Transverse colon (tissue), 4 donors: ENCODE measurements around the gene PCBP2. TPM values are rescaled to one million over a fixed set of nuclear protein-coding genes. Genes with fewer than 3 reads are reported as not detected.
"Not testable (repeated sequence)": the region's sequence is repeated elsewhere in the genome, so short reads cannot be mapped to it uniquely, and the experiment has no call there.

Source experiments
- DNase-seq: peaks from one replicate; pipeline ENCODE4 v3.0.0-alpha.2; 2019
- H3K27ac ChIP-seq, 4 donors: fragments of 200-600 bp; sonication (generic); 2 replicates each; pipeline ENCODE4 v1.5.1; 2016 to 2018; ENCODE audit warnings: inconsistent platforms in 4 of 4
- H3K27me3 ChIP-seq: fragments of 200-600 bp; sonication (generic); 2 replicates; pipeline ENCODE4 v1.5.1; 2017; ENCODE audit warnings: inconsistent platforms
- H3K36me3 ChIP-seq, 4 donors: fragments of 200-600 bp; sonication (generic); 2 replicates each; pipeline ENCODE4 v1.5.1; 2017 to 2019; ENCODE audit warnings: inconsistent platforms in 4 of 4
- H3K4me1 ChIP-seq, 4 donors: fragments of 200-600 bp; sonication (generic); 2 replicates each; pipeline ENCODE4 v1.5.1; 2017 to 2020; ENCODE audit warnings: inconsistent platforms in 4 of 4
- H3K4me3 ChIP-seq, 4 donors: fragments of 200-600 bp; sonication (generic); 1 replicate in 1 of 4; 2 replicates in 3 of 4; pipeline versions ENCODE4 v1.5.1 to v1.6.1; 2017 to 2019; ENCODE audit warnings: inconsistent platforms in 4 of 4
- H3K9me3 ChIP-seq, 2 donors: fragments of 200-600 bp; sonication (generic); 2 replicates each; pipeline ENCODE4 v1.5.1; 2017 to 2019; ENCODE audit warnings: inconsistent platforms in 2 of 2
- CTCF ChIP-seq, 5 experiments: fragments of 200-600 bp in 3 of 5; fragments of 450-650 bp in 2 of 5; sonication (generic) in 3 of 5; IDR thresholded peaks; 1 replicate in 2 of 5; 2 replicates in 3 of 5; pipeline ENCODE4 v1.5.1; 2016 to 2017; ENCODE audit warnings: antibody characterized with exemption in 5 of 5, inconsistent platforms in 3 of 5, mild to moderate bottlenecking in 2 of 5, moderate library complexity in 1 of 5
- EP300 ChIP-seq: sonication (generic); formaldehyde crosslinking; IDR thresholded peaks from one replicate; pipeline ENCODE4 v1.6.1; 2017; ENCODE audit warnings: antibody characterized with exemption, low read depth
- POLR2A ChIP-seq: fragments of 450-650 bp; IDR thresholded peaks from one replicate; pipeline ENCODE4 v1.6.1; 2016; ENCODE audit warnings: antibody characterized with exemption, mild to moderate bottlenecking, moderate library complexity
- POLR2AphosphoS5 ChIP-seq, 3 donors: sonication (generic); formaldehyde crosslinking; IDR thresholded peaks; one replicate each; pipeline ENCODE4 v1.6.1; 2016; ENCODE audit warnings: antibody characterized with exemption in 3 of 3
- WGBS, 2 donors: methylation state at CpG; one replicate each; pipeline ENCODE4 v1.1.5; 2018; ENCODE audit warnings: low coverage in 1 of 2; 5-methylcytosine and 5-hydroxymethylcytosine counted together
- in situ Hi-C, 4 donors: fragments of 200-750 bp; cut with MboI; loops; one replicate each; pipeline versions ENCODE4 v1.15.0 to v1.15.1; 2017; ENCODE audit warnings: low sequenced_read_pairs in 3 of 4, low pct_ligation_motif_present in 1 of 4, low pct_unique_long_range_greater_than_20kb in 1 of 4
- intact Hi-C: fragments of 100-400 bp; cut with DNase I; formaldehyde crosslinking; loops from one replicate; pipeline ENCODE4 v1.15.1; 2023; ENCODE audit warnings: low total_unique reads
- total RNA-seq, 4 donors: library from RNA; depleted of rRNA; stranded (reverse); fragments of >200 nt; gene quantifications; one replicate each; pipeline ENCODE4 v1.1.0, GENCODE V29; 2016

Gene PCBP2
- total RNA-seq, 4 donors from 2014 or later: 340 to 492 (median 432) TPM

- in situ Hi-C loops: no loop called here
- Histone ChIP-seq H3K4me1 (no peaks in the 10 kb centered on the region), H3K27ac (no peak overlapping the region), H3K27me3 (no peaks in the 10 kb centered on the region), H3K4me3 (no peak overlapping the region), H3K9me3 (no peaks in the 10 kb centered on the region), H3K36me3 (no peaks in the 10 kb centered on the region)
- intact Hi-C loops: no loop called here
- WGBS, 2 donors: 94% methylated on average over 7 of the region's 7 CpGs; no CpG with 5 or more reads in 1 of the 2 donors
- no peak for DNase-seq
- TF ChIP-seq POLR2A (no peak), CTCF (IDR thresholded peaks at IDR 0.05) (no peak), EP300 (no peak), POLR2AphosphoS5 (IDR thresholded peaks at IDR 0.05) (no peak)
Observed at GRCh38 chr12:53428741-53429140, 23.2 kb upstream of the PCBP2 start.

GRCh38 chr12:53430116-53430515 is 21.8 kb upstream of the PCBP2 start:
- no peak for DNase-seq
- in situ Hi-C loops: no loop called here
- Histone ChIP-seq H3K4me3 (no peak overlapping the region), H3K36me3 (no peaks in the 10 kb centered on the region), H3K9me3 (no peaks in the 10 kb centered on the region), H3K4me1 (no peaks in the 10 kb centered on the region), H3K27ac (no peak overlapping the region), H3K27me3 (no peaks in the 10 kb centered on the region)
- TF ChIP-seq POLR2AphosphoS5 (IDR thresholded peaks at IDR 0.05): no peak
- no peak for TF ChIP-seq EP300
- no peak for TF ChIP-seq CTCF (IDR thresholded peaks at IDR 0.05)
- TF ChIP-seq POLR2A: no peak
- WGBS, 2 donors: 73 to 92% methylated on average over 3 to 5 of the region's 5 CpGs
- intact Hi-C loops: no loop called here

- WGBS, 2 donors: 75 to 78% methylated on average over 2 to 7 of the region's 7 CpGs
- Histone ChIP-seq H3K4me1 (no peaks in the 10 kb centered on the region), H3K27ac (no peak overlapping the region), H3K36me3 (no peaks in the 10 kb centered on the region), H3K4me3 (no peak overlapping the region), H3K9me3 (no peaks in the 10 kb centered on the region), H3K27me3 (no peaks in the 10 kb centered on the region)
- TF ChIP-seq POLR2AphosphoS5 (IDR thresholded peaks at IDR 0.05): no peak
- TF ChIP-seq EP300: no peak
- TF ChIP-seq CTCF (IDR thresholded peaks at IDR 0.05): no peak
- TF ChIP-seq POLR2A: no peak
- in situ Hi-C loops (no loop called here), intact Hi-C loops (no loop called here)
- no peak for DNase-seq
Observed at GRCh38 chr12:53431187-53431586, 20.7 kb upstream of the PCBP2 start.

GRCh38 chr12:53435326-53435725 is 16.6 kb upstream of the PCBP2 start:
- intact Hi-C loops, in situ Hi-C loops, H3K4me3 ChIP-seq, H3K27ac ChIP-seq, H3K4me1 ChIP-seq, DNase-seq, H3K27me3 ChIP-seq, H3K36me3 ChIP-seq, H3K9me3 ChIP-seq: not testable (repeated sequence)
- 94 to 96% methylated on average over 6 to 9 of the region's 9 CpGs for WGBS, 2 donors

DNA sequence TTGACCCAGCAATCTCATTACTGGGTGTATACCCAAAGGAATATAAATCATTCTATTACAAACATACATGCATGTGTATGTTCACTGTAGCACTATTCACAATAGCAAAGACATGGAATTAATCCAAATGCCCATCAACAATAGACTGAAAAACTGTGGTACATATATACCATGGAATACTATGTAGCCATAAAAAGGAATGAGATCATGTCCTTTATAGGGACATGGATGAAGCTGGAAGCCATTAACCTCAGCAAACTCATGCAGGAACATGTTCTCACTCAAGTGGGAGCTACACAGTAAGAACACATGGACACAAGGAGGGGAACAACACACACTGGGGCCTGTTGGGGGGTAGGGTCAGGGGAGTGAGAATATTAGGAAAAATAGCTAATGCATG is 12.3 kb upstream of the PCBP2 start:
- intact Hi-C loops: not testable (repeated sequence)

More for the DNA sequence above, 12.3 kb upstream of the PCBP2 start:
- H3K4me3 ChIP-seq, H3K27me3 ChIP-seq, DNase-seq, H3K27ac ChIP-seq, H3K36me3 ChIP-seq, H3K9me3 ChIP-seq, in situ Hi-C loops: not testable (repeated sequence)
- H3K4me1 ChIP-seq: peaks cover 11 to 33% (median 25%) of the 10 kb centered on the region in 4 donors
